ENCODE measurements around the gene VPS35L.
"Not testable (repeated sequence)": the region's sequence is repeated elsewhere in the genome, so short reads cannot be mapped to it uniquely, and the experiment has no call there.

The VPS35L gene

GRCh38 chr16:19655242-19655777, 99.8 kb downstream of the VPS35L start:
- ATAC-seq (no peak), DNase-seq (no peak)

- no peak for DNase-seq
- no peak for ATAC-seq
Observed at GRCh38 chr16:19657831-19658230, 102.3 kb downstream of the VPS35L start.

- DNase-seq (no peak), ATAC-seq (no peak)
Observed at GRCh38 chr16:19659554-19659953, 104.1 kb downstream of the VPS35L start.

- ATAC-seq: peak; percentile 97
- DNase-seq: no peak
Observed at GRCh38 chr16:19660432-19660831, 104.9 kb downstream of the VPS35L start.

GRCh38 chr16:19662351-19662750, 106.8 kb downstream of the VPS35L start:
- ATAC-seq (no peak), DNase-seq (no peak)

GRCh38 chr16:19664166-19664565, 108.7 kb downstream of the VPS35L start:
- no peak for ATAC-seq
- DNase-seq: no peak

GRCh38 chr16:19665313-19665712, 109.8 kb downstream of the VPS35L start:
- not testable (repeated sequence) for ATAC-seq, DNase-seq

- DNase-seq: no peak
- ATAC-seq: no peak
Observed at GRCh38 chr16:19666477-19666876, 111.0 kb downstream of the VPS35L start.

GRCh38 chr16:19672378-19672777, 116.9 kb downstream of the VPS35L start:
- ATAC-seq (no peak), DNase-seq (no peak)

- DNase-seq (no peak), ATAC-seq (no peak)
Observed at GRCh38 chr16:19674485-19674884, 119.0 kb downstream of the VPS35L start.

- no peak for ATAC-seq
Observed at GRCh38 chr16:19677402-19677801, 121.9 kb downstream of the VPS35L start.

GRCh38 chr16:19678804-19679203, 123.3 kb downstream of the VPS35L start:
- ATAC-seq (no peak), DNase-seq (no peak)

More at GRCh38 chr16:19677402-19677801, 121.9 kb downstream of the VPS35L start:
- DNase-seq: no peak

GRCh38 chr16:19679281-19679680, 123.8 kb downstream of the VPS35L start:
- ATAC-seq, DNase-seq: not testable (repeated sequence)

- no peak for ATAC-seq
- no peak for DNase-seq
Observed at GRCh38 chr16:19680881-19681340, 125.4 kb downstream of the VPS35L start.

GRCh38 chr16:19681637-19682036, 126.1 kb downstream of the VPS35L start:
- ATAC-seq (no peak), DNase-seq (no peak)

- no peak for DNase-seq
- ATAC-seq: no peak
Observed at GRCh38 chr16:19683453-19684236, 128.1 kb downstream of the VPS35L start.

- no peak for ATAC-seq
Observed at GRCh38 chr16:19685176-19685575, 129.7 kb downstream of the VPS35L start.

GRCh38 chr16:19687279-19687678, 131.8 kb downstream of the VPS35L start:
- DNase-seq: no peak
- no peak for ATAC-seq

More at GRCh38 chr16:19685176-19685575, 129.7 kb downstream of the VPS35L start:
- no peak for DNase-seq

GRCh38 chr16:19688396-19689024, 133.0 kb downstream of the VPS35L start:
- ATAC-seq: no peak
- no peak for DNase-seq

- ATAC-seq (no peak), DNase-seq (no peak)
Observed at GRCh38 chr16:19689342-19689741, 133.8 kb downstream of the VPS35L start.

- no peak for DNase-seq
Observed at GRCh38 chr16:19690196-19690595, 134.7 kb downstream of the VPS35L start.

GRCh38 chr16:19691161-19691711, 135.7 kb downstream of the VPS35L start:
- no peak for DNase-seq

More at GRCh38 chr16:19690196-19690595, 134.7 kb downstream of the VPS35L start:
- no peak for ATAC-seq

GRCh38 chr16:19694989-19695388, 139.5 kb downstream of the VPS35L start:
- ATAC-seq: no peak
- DNase-seq: no peak

More at GRCh38 chr16:19691161-19691711, 135.7 kb downstream of the VPS35L start:
- ATAC-seq: peak; percentile 20
